ENCODE results near the gene OSBPL2. TPM values are rescaled to one million over a fixed set of nuclear protein-coding genes. Genes with fewer than 3 reads are reported as not detected.

The OSBPL2 gene
- total RNA-seq, 3 donors from 2014 or later (not counting 1 experiment from before 2014, with no cell fraction given), result 77.9 to 112 (median 104) TPM

DNA sequence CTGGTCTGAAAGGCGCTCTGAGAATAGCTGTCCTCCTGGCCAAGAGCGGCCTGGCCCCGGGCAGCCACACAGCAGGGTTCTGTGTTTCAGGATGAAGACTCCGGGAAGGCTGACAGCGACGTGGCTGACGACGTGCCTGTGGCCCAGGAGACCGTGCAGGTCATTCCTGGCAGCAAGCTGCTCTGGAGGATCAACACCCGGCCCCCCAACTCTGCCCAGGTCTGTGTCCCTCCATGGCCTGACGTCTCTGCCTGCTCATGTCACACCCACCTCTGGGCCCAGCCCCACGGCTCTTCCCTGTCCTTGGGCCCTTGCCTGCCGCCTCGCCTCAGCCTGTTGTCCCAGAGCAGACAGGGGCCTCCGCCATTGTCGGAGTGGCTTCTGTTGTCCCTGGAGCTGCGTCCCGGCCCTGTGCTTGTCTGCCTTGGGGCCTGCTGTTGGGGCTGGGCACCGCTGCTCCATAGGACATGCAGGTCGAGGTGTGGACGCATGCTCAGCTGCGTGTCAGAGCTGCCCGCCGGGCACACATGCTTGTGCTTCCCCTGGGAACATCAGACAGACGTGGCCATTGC is 48.3 kb downstream of the OSBPL2 start:
- TF ChIP-seq, protein P1, sequence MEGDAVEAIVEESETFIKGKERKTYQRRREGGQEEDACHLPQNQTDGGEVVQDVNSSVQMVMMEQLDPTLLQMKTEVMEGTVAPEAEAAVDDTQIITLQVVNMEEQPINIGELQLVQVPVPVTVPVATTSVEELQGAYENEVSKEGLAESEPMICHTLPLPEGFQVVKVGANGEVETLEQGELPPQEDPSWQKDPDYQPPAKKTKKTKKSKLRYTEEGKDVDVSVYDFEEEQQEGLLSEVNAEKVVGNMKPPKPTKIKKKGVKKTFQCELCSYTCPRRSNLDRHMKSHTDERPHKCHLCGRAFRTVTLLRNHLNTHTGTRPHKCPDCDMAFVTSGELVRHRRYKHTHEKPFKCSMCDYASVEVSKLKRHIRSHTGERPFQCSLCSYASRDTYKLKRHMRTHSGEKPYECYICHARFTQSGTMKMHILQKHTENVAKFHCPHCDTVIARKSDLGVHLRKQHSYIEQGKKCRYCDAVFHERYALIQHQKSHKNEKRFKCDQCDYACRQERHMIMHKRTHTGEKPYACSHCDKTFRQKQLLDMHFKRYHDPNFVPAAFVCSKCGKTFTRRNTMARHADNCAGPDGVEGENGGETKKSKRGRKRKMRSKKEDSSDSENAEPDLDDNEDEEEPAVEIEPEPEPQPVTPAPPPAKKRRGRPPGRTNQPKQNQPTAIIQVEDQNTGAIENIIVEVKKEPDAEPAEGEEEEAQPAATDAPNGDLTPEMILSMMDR (IDR thresholded peaks at IDR 0.05), result no peak
- Mint-ChIP-seq H3K36me3 (peaks cover 7% of the 10 kb centered on the region), H3K4me3 (no peak overlapping the region), H3K4me1 (peaks cover 3 to 13% of the 10 kb centered on the region in 2 donors), H3K27me3 (ENCODE audit: low read depth in 2 of 2) (no peaks in the 10 kb centered on the region), H3K27ac (peak overlapping the region in 1 of 2 donors; percentile 53), H3K9me3 (no peaks in the 10 kb centered on the region)
- H3K4me1 ChIP-seq (ENCODE audit: control insufficient read depth, insufficient read depth, low read length), result peaks cover 8% of the 10 kb centered on the region
- ATAC-seq, result no peak
- no peak overlapping the region for H3K27ac ChIP-seq (ENCODE audit: low read length)
- H3K27me3 ChIP-seq (ENCODE audit: control insufficient read depth, insufficient read depth, low read length), result no peaks in the 10 kb centered on the region
- H3K36me3 ChIP-seq (ENCODE audit: control insufficient read depth, insufficient read depth, low read length), result peaks cover 51% of the 10 kb centered on the region
- intact Hi-C loops (cut with micrococcal nuclease), result no loop called here
- H3K9me3 ChIP-seq (ENCODE audit: control insufficient read depth, insufficient read depth, low read length), result no peaks in the 10 kb centered on the region
- no peak for DNase-seq
- H3K4me3 ChIP-seq (ENCODE audit: low read length), result no peak overlapping the region
- WGBS (ENCODE audit: insufficient coverage), result 95% methylated on average over 25 of the region's 25 CpGs

DNA sequence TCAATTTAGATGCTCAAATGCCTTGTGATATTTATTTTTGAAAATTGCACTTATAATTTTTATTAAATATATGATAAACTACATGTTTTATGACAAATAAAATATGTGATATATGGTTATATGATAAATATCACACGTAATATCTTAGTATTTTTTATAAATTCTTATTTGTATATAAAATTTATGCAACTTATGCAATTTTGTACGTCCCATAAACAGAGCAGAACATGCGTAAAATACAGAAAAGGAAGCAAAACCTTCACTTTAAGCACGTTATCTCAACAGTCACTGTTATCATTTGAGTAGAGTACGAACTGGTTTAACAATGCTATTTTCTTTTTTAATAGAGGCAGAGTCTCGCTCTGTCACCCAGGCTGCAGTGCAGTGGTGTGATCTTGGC is 48.8 kb downstream of the OSBPL2 start:
- Histone ChIP-seq H3K36me3 (ENCODE audit: control insufficient read depth, insufficient read depth, low read length) (peaks cover 48% of the 10 kb centered on the region), H3K4me1 (ENCODE audit: control insufficient read depth, insufficient read depth, low read length) (peaks cover 13% of the 10 kb centered on the region), H3K27ac (ENCODE audit: low read length) (no peak overlapping the region), H3K27me3 (ENCODE audit: control insufficient read depth, insufficient read depth, low read length) (no peaks in the 10 kb centered on the region), H3K9me3 (ENCODE audit: control insufficient read depth, insufficient read depth, low read length) (no peaks in the 10 kb centered on the region), H3K4me3 (ENCODE audit: low read length) (no peak overlapping the region)
- ATAC-seq, result no peak
- Mint-ChIP-seq H3K9me3 (no peaks in the 10 kb centered on the region), H3K27me3 (ENCODE audit: low read depth in 2 of 2) (no peaks in the 10 kb centered on the region), H3K36me3 (peaks cover 7% of the 10 kb centered on the region), H3K4me3 (no peak overlapping the region), H3K27ac (peak overlapping the region in 1 of 2 donors; percentile 53), H3K4me1 (peaks cover 9 to 18% of the 10 kb centered on the region in 2 donors)
- DNase-seq, result no peak
- WGBS (ENCODE audit: insufficient coverage), result 84% methylated on average over 5 of the region's 6 CpGs
- intact Hi-C loops (cut with micrococcal nuclease), result no loop called here
- TF ChIP-seq, protein P1 (IDR thresholded peaks at IDR 0.05), result no peak

DNA sequence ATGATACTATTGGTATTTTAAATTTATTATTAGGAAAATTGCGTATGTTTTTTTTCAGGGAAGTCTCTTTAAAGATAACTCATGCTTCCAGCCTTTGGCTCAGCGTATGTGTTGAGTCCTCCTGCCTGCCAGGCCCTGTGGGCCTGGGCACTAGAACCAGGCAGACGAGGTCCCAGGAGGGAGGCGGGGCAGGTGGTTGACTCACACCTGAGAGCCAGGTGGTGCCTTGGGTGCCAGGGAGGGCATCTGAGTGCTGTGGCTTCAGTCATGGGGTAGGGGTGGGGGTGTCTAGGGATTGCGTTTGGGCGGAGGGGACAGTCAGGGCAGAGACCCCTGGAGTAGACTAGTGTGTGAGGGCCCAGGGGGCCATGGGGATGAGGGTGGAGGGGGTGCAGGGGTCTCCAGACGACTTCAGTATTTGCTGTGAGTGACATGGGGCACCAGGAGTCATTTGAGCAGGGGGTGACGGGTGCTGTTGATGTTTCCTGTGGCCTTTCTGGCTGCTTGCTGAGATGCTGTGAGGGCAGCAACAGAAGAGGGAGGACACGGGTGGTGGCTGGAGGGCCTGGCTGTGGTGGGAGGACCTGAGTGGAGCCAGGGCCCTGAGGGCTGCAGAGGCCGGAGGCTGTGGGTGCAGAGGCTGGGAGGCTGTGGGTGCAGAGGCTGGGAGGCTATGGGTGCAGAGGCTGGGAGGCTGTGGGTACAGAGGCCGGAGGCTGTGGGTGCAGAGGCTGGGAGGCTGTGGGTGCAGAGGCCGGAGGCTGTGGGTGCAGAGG is 49.6 kb downstream of the OSBPL2 start:
- Mint-ChIP-seq H3K9me3 (no peaks in the 10 kb centered on the region), H3K4me3 (no peak overlapping the region), H3K27ac (peak overlapping the region in 1 of 2 donors; percentile 78), H3K36me3 (peaks cover 7% of the 10 kb centered on the region), H3K27me3 (ENCODE audit: low read depth in 2 of 2) (no peaks in the 10 kb centered on the region), H3K4me1 (peaks cover 13 to 26% of the 10 kb centered on the region in 2 donors)
- 94% methylated on average over 12 of the region's 12 CpGs for WGBS (ENCODE audit: insufficient coverage)
- H3K27me3 ChIP-seq (ENCODE audit: control insufficient read depth, insufficient read depth, low read length), result no peaks in the 10 kb centered on the region
- TF ChIP-seq, protein P1 (IDR thresholded peaks at IDR 0.05), result no peak
- H3K4me1 ChIP-seq (ENCODE audit: control insufficient read depth, insufficient read depth, low read length), result peaks cover 21% of the 10 kb centered on the region
- intact Hi-C loops (cut with micrococcal nuclease), result no loop called here
- no peak for DNase-seq
- no peak overlapping the region for H3K4me3 ChIP-seq (ENCODE audit: low read length)
- no peak overlapping the region for H3K27ac ChIP-seq (ENCODE audit: low read length)
- no peak for ATAC-seq
- peaks cover 41% of the 10 kb centered on the region for H3K36me3 ChIP-seq (ENCODE audit: control insufficient read depth, insufficient read depth, low read length)
- H3K9me3 ChIP-seq (ENCODE audit: control insufficient read depth, insufficient read depth, low read length), result no peaks in the 10 kb centered on the region
